GM12878 (cell line): ENCODE measurements around the gene DYNC1LI1. TPM values are rescaled to one million over a fixed set of nuclear protein-coding genes. Genes with fewer than 3 reads are reported as not detected.

Experiments
- ATF7 ChIP-seq: fragments of 450-650 bp; IDR thresholded peaks from 2 replicates; pipeline ENCODE4 v1.6.1; 2016; ENCODE audit warnings: low read depth, mild to moderate bottlenecking
- BACH1 ChIP-seq: fragments of 450-650 bp; IDR thresholded peaks from 2 replicates; pipeline ENCODE4 v1.6.1; 2017; ENCODE audit warnings: mild to moderate bottlenecking, borderline replicate concordance
- BCL11A ChIP-seq: IDR thresholded peaks from 2 replicates; pipeline ENCODE4 v1.6.1; 2011; ENCODE audit warnings: low read depth, low read length
- BRCA1 ChIP-seq: IDR thresholded peaks from 2 replicates; pipeline ENCODE4 v1.6.1; 2011; ENCODE audit warnings: low read depth, low read length, improper control_type of control experiment
- CEBPB ChIP-seq, 2 experiments: fragments of 150-350 bp in 1 of 2; IDR thresholded peaks; 2 replicates each; pipeline ENCODE4 v1.6.1; 2012 to 2014; ENCODE audit warnings: low read depth in 2 of 2, low read length in 2 of 2, borderline replicate concordance in 1 of 2, inconsistent platforms in 1 of 2
- CHD2 ChIP-seq: IDR thresholded peaks from 2 replicates; pipeline ENCODE4 v1.6.1; 2011; ENCODE audit warnings: low read depth, low read length, improper control_type of control experiment, borderline replicate concordance
- EP300 ChIP-seq, 2 experiments: fragments of 150-350 bp in 1 of 2; IDR thresholded peaks; 2 replicates each; pipeline ENCODE4 v1.6.1; 2011 to 2012; ENCODE audit warnings: low read depth in 2 of 2, low read length in 2 of 2, borderline replicate concordance in 1 of 2, improper control_type of control experiment in 1 of 2, inconsistent platforms in 1 of 2; ENCODE audit not compliant: control insufficient read depth in 1 of 2
- ESRRA ChIP-seq: IDR thresholded peaks from 2 replicates; pipeline ENCODE4 v1.6.1; 2012; ENCODE audit warnings: mild to moderate bottlenecking, low read length, improper control_type of control experiment
- FOXM1 ChIP-seq: IDR thresholded peaks from 2 replicates; pipeline ENCODE4 v1.6.1; 2012; ENCODE audit warnings: low read depth, mild to moderate bottlenecking, inconsistent platforms, low read length, moderate library complexity
- JUNB ChIP-seq: IDR thresholded peaks from 2 replicates; pipeline ENCODE4 v1.6.1; 2016; ENCODE audit warnings: antibody characterized with exemption, mild to moderate bottlenecking
- MTA2 ChIP-seq: fragments of 450-650 bp; IDR thresholded peaks from 2 replicates; pipeline ENCODE4 v1.6.1; 2016; ENCODE audit warnings: low read depth, mild to moderate bottlenecking, moderate library complexity
- MTA3 ChIP-seq: IDR thresholded peaks from 2 replicates; pipeline ENCODE4 v1.6.1; 2012; ENCODE audit warnings: low read length, inconsistent platforms, borderline replicate concordance
- NFIC ChIP-seq: IDR thresholded peaks from 2 replicates; pipeline ENCODE4 v1.6.1; 2012; ENCODE audit warnings: low read depth, mild to moderate bottlenecking, inconsistent platforms, low read length, moderate library complexity
- NR2C1 ChIP-seq: fragments of 450-650 bp; IDR thresholded peaks from 2 replicates; pipeline ENCODE4 v1.6.1; 2017; ENCODE audit warnings: antibody characterized with exemption, mild to moderate bottlenecking, moderate library complexity
- PAX8 ChIP-seq: fragments of 450-650 bp; IDR thresholded peaks from 2 replicates; pipeline ENCODE4 v1.6.1; 2017; ENCODE audit warnings: mild to moderate bottlenecking, moderate library complexity
- POU2F2 ChIP-seq: IDR thresholded peaks from 3 replicates; pipeline ENCODE4 v1.6.1; 2011; ENCODE audit warnings: low read depth, mild to moderate bottlenecking, low read length, borderline replicate concordance
- RUNX3 ChIP-seq: IDR thresholded peaks from 2 replicates; pipeline ENCODE4 v1.6.1; 2012; ENCODE audit warnings: low read length, inconsistent platforms
- STAT3 ChIP-seq: IDR thresholded peaks from 2 replicates; pipeline ENCODE4 v1.6.1; 2011; ENCODE audit warnings: low read depth, low read length, improper control_type of control experiment
- TAF1 ChIP-seq: IDR thresholded peaks from 2 replicates; pipeline ENCODE4 v1.6.1; 2011; ENCODE audit warnings: mild to moderate bottlenecking, low read depth, low read length, borderline replicate concordance
- TCF12 ChIP-seq: IDR thresholded peaks from 2 replicates; pipeline ENCODE4 v1.6.1; 2011; ENCODE audit warnings: low read depth, mild to moderate bottlenecking, low read length
- TCF3 ChIP-seq: IDR thresholded peaks from 2 replicates; pipeline ENCODE4 v1.6.1; 2012; ENCODE audit warnings: low read depth, mild to moderate bottlenecking, low read length, borderline replicate concordance; ENCODE audit not compliant: insufficient read depth
- polyA plus RNA-seq, 11 experiments: library from polyadenylated mRNA; depleted of rRNA in 4 of 11; unstranded in 6 of 11; stranded (reverse) in 5 of 11; fragments of >200 nt; fragmentation: Nextera tagmentation in 4 of 11; fragmentation: Illumina TruSeq in 1 of 11; extraction: Ambion mirVana in 4 of 11; extraction: Trizol in 1 of 11; gene quantifications; 1 replicate in 1 of 11; 2 replicates in 10 of 11; pipeline versions ENCODE4 v1.2.1 to v1.2.3, GENCODE V29; 2011 to 2016; ENCODE audit warnings: inconsistent platforms in 2 of 11, missing spikeins in 2 of 11, low read depth in 1 of 11
- total RNA-seq, 4 experiments: library from RNA; depleted of rRNA in 3 of 4; stranded (reverse); fragments of >200 nt in 3 of 4; fragmentation: Illumina TruSeq in 1 of 4; extraction: Trizol in 1 of 4; gene quantifications; 2 replicates each; pipeline versions ENCODE4 v1.2.1 to v1.2.3, GENCODE V29; 2013 to 2021
- TF ChIP-seq, protein P1 (sequence below): IDR thresholded peaks from 2 replicates; pipeline ENCODE4 v1.6.1; 2012; ENCODE audit warnings: low read length, inconsistent platforms
- TF ChIP-seq, protein P2 (sequence below): IDR thresholded peaks from 2 replicates; pipeline ENCODE4 v1.6.1; 2011; ENCODE audit warnings: borderline replicate concordance, low read depth, mild to moderate bottlenecking, moderate library complexity, low read length; ENCODE audit not compliant: insufficient read depth, poor library complexity, severe bottlenecking
- TF ChIP-seq, protein P3 (sequence below): fragments of 150-350 bp; IDR thresholded peaks from 2 replicates; pipeline ENCODE4 v1.6.1; 2016; ENCODE audit warnings: low read depth, low read length

The DYNC1LI1 gene
- total and polyA plus RNA-seq, 10 of the 15 experiments (the other 5 are each of a cell fraction or from before 2014, with no cell fraction given): 11.5 to 51.7 (median 32.0) TPM

DNA sequence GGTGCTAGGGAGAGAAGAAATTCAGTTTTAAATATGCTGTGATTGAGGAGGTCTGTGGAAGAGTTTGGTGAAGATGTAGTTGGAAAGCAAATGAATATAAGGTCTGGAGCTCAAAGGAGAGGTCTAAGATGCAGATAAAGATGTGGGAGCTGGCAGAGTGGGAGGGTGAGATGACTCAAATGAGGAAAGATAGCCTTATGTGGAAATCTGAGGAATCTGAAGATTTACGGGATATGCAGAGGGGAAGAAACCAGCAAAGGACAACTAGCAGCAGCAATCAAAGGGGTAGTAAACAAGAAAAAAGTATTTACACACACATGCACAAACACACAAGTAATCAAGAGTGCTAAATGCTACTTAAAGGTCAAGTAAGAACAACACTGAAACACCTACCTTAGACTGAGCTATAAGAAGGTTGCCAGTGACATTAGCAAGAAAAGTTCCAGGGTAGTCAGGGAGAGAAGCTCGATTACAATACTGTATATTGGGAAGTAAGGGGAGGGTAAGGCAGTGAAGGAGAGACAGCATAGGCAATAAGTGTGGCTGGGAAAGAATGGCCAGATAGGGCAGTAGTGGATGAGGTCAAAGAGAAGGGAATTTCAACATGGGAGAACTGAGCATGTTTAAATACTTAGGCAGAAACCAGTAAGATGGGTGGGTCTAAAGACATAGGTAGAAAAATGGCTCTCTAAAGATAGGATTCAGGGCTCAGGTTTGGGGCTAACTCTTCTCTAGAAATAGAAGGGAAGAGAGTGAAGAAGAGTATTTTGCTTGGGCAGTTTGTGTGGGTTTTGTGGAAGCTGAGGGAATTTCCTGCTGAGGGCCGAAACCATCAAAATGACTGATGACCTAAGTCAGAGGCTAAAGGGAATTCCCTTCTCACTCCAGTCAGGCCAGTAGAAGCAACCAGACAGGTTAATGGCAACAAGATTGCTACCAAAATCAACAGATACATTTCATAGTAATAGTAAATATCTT, 76.9 kb downstream of the DYNC1LI1 start (continued):
- TF ChIP-seq, protein P1, sequence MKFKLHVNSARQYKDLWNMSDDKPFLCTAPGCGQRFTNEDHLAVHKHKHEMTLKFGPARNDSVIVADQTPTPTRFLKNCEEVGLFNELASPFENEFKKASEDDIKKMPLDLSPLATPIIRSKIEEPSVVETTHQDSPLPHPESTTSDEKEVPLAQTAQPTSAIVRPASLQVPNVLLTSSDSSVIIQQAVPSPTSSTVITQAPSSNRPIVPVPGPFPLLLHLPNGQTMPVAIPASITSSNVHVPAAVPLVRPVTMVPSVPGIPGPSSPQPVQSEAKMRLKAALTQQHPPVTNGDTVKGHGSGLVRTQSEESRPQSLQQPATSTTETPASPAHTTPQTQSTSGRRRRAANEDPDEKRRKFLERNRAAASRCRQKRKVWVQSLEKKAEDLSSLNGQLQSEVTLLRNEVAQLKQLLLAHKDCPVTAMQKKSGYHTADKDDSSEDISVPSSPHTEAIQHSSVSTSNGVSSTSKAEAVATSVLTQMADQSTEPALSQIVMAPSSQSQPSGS: peak; percentile 83
- TF ChIP-seq JUNB: peak; percentile 85
- TF ChIP-seq CHD2: peak; percentile 39; the same call in 1 of the 2 replicates
- TF ChIP-seq NFIC: peak; percentile 89
- peak; percentile 74 to 83; a peak in 3 of 4 replicates for TF ChIP-seq EP300 (IDR thresholded peaks at IDR 0.05; ENCODE audit: borderline replicate concordance in 1 of 2, control insufficient read depth in 1 of 2, low read depth in 2 of 2, low read length in 2 of 2)
- no peak for TF ChIP-seq NR2C1
- TF ChIP-seq, protein P2, sequence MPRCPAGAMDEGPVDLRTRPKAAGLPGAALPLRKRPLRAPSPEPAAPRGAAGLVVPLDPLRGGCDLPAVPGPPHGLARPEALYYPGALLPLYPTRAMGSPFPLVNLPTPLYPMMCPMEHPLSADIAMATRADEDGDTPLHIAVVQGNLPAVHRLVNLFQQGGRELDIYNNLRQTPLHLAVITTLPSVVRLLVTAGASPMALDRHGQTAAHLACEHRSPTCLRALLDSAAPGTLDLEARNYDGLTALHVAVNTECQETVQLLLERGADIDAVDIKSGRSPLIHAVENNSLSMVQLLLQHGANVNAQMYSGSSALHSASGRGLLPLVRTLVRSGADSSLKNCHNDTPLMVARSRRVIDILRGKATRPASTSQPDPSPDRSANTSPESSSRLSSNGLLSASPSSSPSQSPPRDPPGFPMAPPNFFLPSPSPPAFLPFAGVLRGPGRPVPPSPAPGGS: peak; percentile 44
- peak; percentile 97 for TF ChIP-seq RUNX3
- TF ChIP-seq TAF1: no peak
- peak; percentile 70 for TF ChIP-seq MTA2
- TF ChIP-seq TCF12: 0 out of 2 replicates have a peak, but pooled peaks have one; percentile 37
- TF ChIP-seq BCL11A: peak; percentile 94
- TF ChIP-seq TCF3: peak; percentile 30; the same call in 1 of the 2 replicates
- peak; percentile 59; the same call in 1 of the 2 replicates for TF ChIP-seq ATF7
- 0 out of 4 replicates have a peak, but pooled peaks of 1 of the 2 experiments have one; percentile 28 for TF ChIP-seq CEBPB (IDR thresholded peaks at IDR 0.05; ENCODE audit: borderline replicate concordance in 1 of 2, low read depth in 2 of 2, low read length in 2 of 2)
- peak; percentile 72 for TF ChIP-seq POU2F2
- TF ChIP-seq PAX8: peak; percentile 67; the same call in 1 of the 2 replicates
- peak; percentile 91; the same call in 1 of the 2 replicates for TF ChIP-seq FOXM1
- 0 out of 2 replicates have a peak, but pooled peaks have one; percentile 65 for TF ChIP-seq STAT3
- peak; percentile 67; the same call in 1 of the 2 replicates for TF ChIP-seq BACH1
- no peak for TF ChIP-seq BRCA1
- no peak for TF ChIP-seq ESRRA
- peak; percentile 50; the same call in 1 of the 2 replicates for TF ChIP-seq MTA3
- TF ChIP-seq, protein P3, sequence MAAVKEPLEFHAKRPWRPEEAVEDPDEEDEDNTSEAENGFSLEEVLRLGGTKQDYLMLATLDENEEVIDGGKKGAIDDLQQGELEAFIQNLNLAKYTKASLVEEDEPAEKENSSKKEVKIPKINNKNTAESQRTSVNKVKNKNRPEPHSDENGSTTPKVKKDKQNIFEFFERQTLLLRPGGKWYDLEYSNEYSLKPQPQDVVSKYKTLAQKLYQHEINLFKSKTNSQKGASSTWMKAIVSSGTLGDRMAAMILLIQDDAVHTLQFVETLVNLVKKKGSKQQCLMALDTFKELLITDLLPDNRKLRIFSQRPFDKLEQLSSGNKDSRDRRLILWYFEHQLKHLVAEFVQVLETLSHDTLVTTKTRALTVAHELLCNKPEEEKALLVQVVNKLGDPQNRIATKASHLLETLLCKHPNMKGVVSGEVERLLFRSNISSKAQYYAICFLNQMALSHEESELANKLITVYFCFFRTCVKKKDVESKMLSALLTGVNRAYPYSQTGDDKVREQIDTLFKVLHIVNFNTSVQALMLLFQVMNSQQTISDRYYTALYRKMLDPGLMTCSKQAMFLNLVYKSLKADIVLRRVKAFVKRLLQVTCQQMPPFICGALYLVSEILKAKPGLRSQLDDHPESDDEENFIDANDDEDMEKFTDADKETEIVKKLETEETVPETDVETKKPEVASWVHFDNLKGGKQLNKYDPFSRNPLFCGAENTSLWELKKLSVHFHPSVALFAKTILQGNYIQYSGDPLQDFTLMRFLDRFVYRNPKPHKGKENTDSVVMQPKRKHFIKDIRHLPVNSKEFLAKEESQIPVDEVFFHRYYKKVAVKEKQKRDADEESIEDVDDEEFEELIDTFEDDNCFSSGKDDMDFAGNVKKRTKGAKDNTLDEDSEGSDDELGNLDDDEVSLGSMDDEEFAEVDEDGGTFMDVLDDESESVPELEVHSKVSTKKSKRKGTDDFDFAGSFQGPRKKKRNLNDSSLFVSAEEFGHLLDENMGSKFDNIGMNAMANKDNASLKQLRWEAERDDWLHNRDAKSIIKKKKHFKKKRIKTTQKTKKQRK: no peak
